ENCODE data around the gene LDHD. TPM values are rescaled to one million over a fixed set of nuclear protein-coding genes. Genes with fewer than 3 reads are reported as not detected.

Gene LDHD
- total RNA-seq, 4 donors from 2014 or later: 5.1 to 12.8 (median 8.6) TPM

GRCh38 chr16:75100603-75100990, 16.0 kb downstream of the LDHD start:
- Histone ChIP-seq H3K36me3 (peaks cover 0 to 1% of the 10 kb centered on the region in 2 donors), H3K9me3 (no peaks in the 10 kb centered on the region), H3K27ac (no peak overlapping the region), H3K4me1 (peaks cover 4 to 60% (median 30%) of the 10 kb centered on the region in 3 donors), H3K4me3 (no peak overlapping the region), H3K27me3 (no peaks in the 10 kb centered on the region)
- TF ChIP-seq CTCF (IDR thresholded peaks at IDR 0.05): no peak
- no peak for TF ChIP-seq POLR2A (IDR thresholded peaks at IDR 0.05)
- no peak for TF ChIP-seq POLR2AphosphoS5 (IDR thresholded peaks at IDR 0.05)
- no peak for TF ChIP-seq EP300 (IDR thresholded peaks at IDR 0.05)
- 67 to 100% methylated on average over 3 of the region's 3 CpGs for WGBS, 2 donors (ENCODE audit: low coverage in 1 of 2)
- no peak for ATAC-seq

GRCh38 chr16:75099738-75100602, 16.6 kb downstream of the LDHD start:
- Histone ChIP-seq H3K4me1 (peaks cover 2 to 53% (median 24%) of the 10 kb centered on the region in 3 donors), H3K4me3 (no peak overlapping the region), H3K27me3 (no peaks in the 10 kb centered on the region), H3K27ac (peak overlapping the region in 2 of 4 donors; percentile 31 to 41), H3K36me3 (peaks cover 0 to 7% of the 10 kb centered on the region in 2 donors), H3K9me3 (no peaks in the 10 kb centered on the region)
- peak; percentile 49 for ATAC-seq
- no peak for TF ChIP-seq EP300 (IDR thresholded peaks at IDR 0.05)
- TF ChIP-seq POLR2A (IDR thresholded peaks at IDR 0.05): no peak
- no peak for TF ChIP-seq POLR2AphosphoS5 (IDR thresholded peaks at IDR 0.05)
- no peak for TF ChIP-seq CTCF (IDR thresholded peaks at IDR 0.05)
- WGBS, 2 donors (ENCODE audit: low coverage in 1 of 2): 80 to 100% methylated on average over 2 of the region's 16 CpGs

- H3K4me1 ChIP-seq: peaks cover 0 to 45% (median 18%) of the 10 kb centered on the region in 3 donors
- no peak for TF ChIP-seq POLR2A (IDR thresholded peaks at IDR 0.05)
- no peak for TF ChIP-seq CTCF (IDR thresholded peaks at IDR 0.05)
- no peak for TF ChIP-seq POLR2AphosphoS5 (IDR thresholded peaks at IDR 0.05)
- TF ChIP-seq EP300 (IDR thresholded peaks at IDR 0.05): no peak
- H3K36me3 ChIP-seq: peaks cover 0 to 15% of the 10 kb centered on the region in 2 donors
- no peak overlapping the region for H3K4me3 ChIP-seq
- H3K27me3 ChIP-seq: no peaks in the 10 kb centered on the region
- no peaks in the 10 kb centered on the region for H3K9me3 ChIP-seq
- peak overlapping the region in 2 of 4 donors; percentile 31 to 41 for H3K27ac ChIP-seq
- no peak for ATAC-seq
- 73% methylated on average over 3 of the region's 8 CpGs; no CpG with 5 or more reads in 1 of the 2 donors for WGBS, 2 donors (ENCODE audit: low coverage in 1 of 2)
Observed at GRCh38 chr16:75099075-75099667, 17.4 kb downstream of the LDHD start.

- TF ChIP-seq POLR2AphosphoS5 (IDR thresholded peaks at IDR 0.05) (no peak), POLR2A (IDR thresholded peaks at IDR 0.05) (no peak), EP300 (IDR thresholded peaks at IDR 0.05) (no peak), CTCF (IDR thresholded peaks at IDR 0.05) (no peak)
- no peak for ATAC-seq
- H3K36me3 ChIP-seq: peaks cover 0 to 23% of the 10 kb centered on the region in 2 donors
- H3K27ac ChIP-seq: no peak overlapping the region
- no peaks in the 10 kb centered on the region for H3K9me3 ChIP-seq
- H3K4me1 ChIP-seq: peaks cover 0 to 44% (median 18%) of the 10 kb centered on the region in 3 donors
- H3K4me3 ChIP-seq: no peak overlapping the region
- 80 to 100% methylated on average over 1 to 7 of the region's 15 CpGs for WGBS, 2 donors (ENCODE audit: low coverage in 1 of 2)
- no peaks in the 10 kb centered on the region for H3K27me3 ChIP-seq
Observed at GRCh38 chr16:75097941-75098901, 18.4 kb downstream of the LDHD start.
